Muscle of leg (tissue), 11 donors: Measurements from ENCODE around the gene ANKRD10. TPM values are rescaled to one million over a fixed set of nuclear protein-coding genes. Genes with fewer than 3 reads are reported as not detected.
"Not testable (repeated sequence)": the region's sequence is repeated elsewhere in the genome, so short reads cannot be mapped to it uniquely, and the experiment has no call there.

Source experiments
- DNase-seq: peaks from one replicate; pipeline ENCODE4 v3.0.0; 2013
- H3K27ac ChIP-seq: one replicate; pipeline ENCODE4 v1.5.1; 2013; ENCODE audit warnings: mild to moderate bottlenecking, low read length, control low read depth
- H3K27me3 ChIP-seq: one replicate; pipeline ENCODE4 v1.6.1; 2013; ENCODE audit warnings: low read length; ENCODE audit not compliant: control insufficient read depth, insufficient read depth
- H3K36me3 ChIP-seq: one replicate; pipeline ENCODE4 v1.6.1; 2013; ENCODE audit warnings: low read length; ENCODE audit not compliant: control insufficient read depth, insufficient read depth
- H3K4me1 ChIP-seq: one replicate; pipeline ENCODE4 v1.6.1; 2013; ENCODE audit warnings: low read length; ENCODE audit not compliant: control insufficient read depth, insufficient read depth
- H3K4me3 ChIP-seq: one replicate; pipeline ENCODE4 v1.5.1; 2013; ENCODE audit warnings: low read length, control low read depth
- H3K9me3 ChIP-seq: replicated peaks from 2 replicates; pipeline ENCODE4 v1.6.1; 2013; ENCODE audit warnings: low read depth, low read length; ENCODE audit not compliant: control insufficient read depth
- WGBS: methylation state at CpG from one replicate; pipeline ENCODE4 v1.1.5; 2013; ENCODE audit warnings: missing lambda C conversion rate; ENCODE audit not compliant: insufficient coverage; 5-methylcytosine and 5-hydroxymethylcytosine counted together
- polyA plus RNA-seq, 8 donors: library from polyadenylated mRNA; unstranded; fragments of 120-200 nt; gene quantifications; one replicate each; pipeline versions ENCODE4 v1.2.1 to v1.2.3, GENCODE V29; 2013; ENCODE audit warnings: inconsistent platforms in 1 of 8, low replicate concordance in 1 of 8; ENCODE audit not compliant: insufficient read length in 8 of 8, insufficient read depth in 1 of 8
- total RNA-seq: library from RNA; stranded (reverse); fragments of 120-200 nt; gene quantifications from one replicate; pipeline ENCODE4 v1.2.4, GENCODE V29; 2013

The ANKRD10 gene
- total and polyA plus RNA-seq, 9 donors, result 128 to 282 (median 177) TPM

- H3K9me3 ChIP-seq, H3K27ac ChIP-seq, H3K36me3 ChIP-seq, DNase-seq, H3K4me3 ChIP-seq, H3K27me3 ChIP-seq: not testable (repeated sequence)
- WGBS, result no CpG with 5 or more reads among the region's 10 CpGs
- H3K4me1 ChIP-seq, result peaks cover 12% of the 10 kb centered on the region
These were observed 32.5 kb upstream of the ANKRD10 start for GRCh38 chr13:110947338-110947737.

GRCh38 chr13:110945928-110946570 is 31.2 kb upstream of the ANKRD10 start:
- no peak for DNase-seq
- H3K27me3 ChIP-seq, result no peaks in the 10 kb centered on the region
- no peak overlapping the region for H3K27ac ChIP-seq
- H3K4me1 ChIP-seq, result peaks cover 9% of the 10 kb centered on the region
- H3K9me3 ChIP-seq, result no peaks in the 10 kb centered on the region
- H3K4me3 ChIP-seq, result no peak overlapping the region
- WGBS, result 84% methylated on average over 3 of the region's 12 CpGs
- H3K36me3 ChIP-seq, result no peaks in the 10 kb centered on the region

- 91% methylated on average over 16 of the region's 24 CpGs for WGBS
- H3K36me3 ChIP-seq, result no peaks in the 10 kb centered on the region
- no peaks in the 10 kb centered on the region for H3K9me3 ChIP-seq
- DNase-seq, result no peak
- H3K4me3 ChIP-seq, result no peak overlapping the region
- no peak overlapping the region for H3K27ac ChIP-seq
- H3K27me3 ChIP-seq, result no peaks in the 10 kb centered on the region
- peaks cover 8% of the 10 kb centered on the region for H3K4me1 ChIP-seq
These were observed 30.4 kb upstream of the ANKRD10 start for GRCh38 chr13:110944968-110945927.

DNA sequence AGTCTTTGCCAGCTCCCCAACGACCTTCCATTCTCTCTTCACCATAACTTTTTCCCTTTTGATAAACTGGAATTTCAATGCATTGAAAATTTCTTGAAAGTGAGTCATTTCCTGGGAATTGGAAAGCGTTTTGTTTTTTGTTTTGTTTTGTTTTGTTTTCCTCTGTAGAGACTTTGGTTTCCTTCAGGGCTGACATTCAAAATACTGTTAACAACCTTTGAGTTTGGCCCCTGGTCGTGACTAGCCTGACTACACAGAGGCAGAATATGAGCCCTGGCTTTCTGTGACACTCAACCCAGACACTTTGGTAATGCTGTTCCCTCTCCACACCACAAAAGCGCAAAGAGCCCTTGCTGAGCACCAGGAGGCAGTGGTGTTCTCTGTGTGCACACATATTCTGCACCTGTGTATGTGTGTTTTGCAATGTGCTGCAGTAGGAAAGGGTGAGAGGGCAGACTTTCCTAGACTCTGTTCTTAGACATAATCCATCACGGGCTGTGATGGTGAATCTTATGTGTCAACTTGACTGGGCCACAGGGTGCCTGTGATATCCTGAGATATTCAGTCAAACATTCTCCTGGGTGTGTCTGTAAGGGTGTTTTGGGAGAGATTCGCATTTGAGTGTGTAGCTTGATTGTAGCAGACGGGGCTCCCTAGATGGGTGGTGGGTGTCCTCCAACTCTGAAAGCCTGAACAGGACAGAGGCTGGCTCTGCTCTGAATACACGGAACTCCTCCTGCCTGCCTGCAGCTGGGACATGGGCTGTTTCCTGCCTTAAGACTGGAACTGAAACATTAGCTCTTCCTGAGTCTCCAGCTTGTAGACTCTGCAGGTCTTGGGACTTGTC is 29.5 kb upstream of the ANKRD10 start:
- no peaks in the 10 kb centered on the region for H3K27me3 ChIP-seq
- DNase-seq, result peak; percentile 62
- no peak overlapping the region for H3K4me3 ChIP-seq
- H3K9me3 ChIP-seq, result no peaks in the 10 kb centered on the region
- 41% methylated on average over 5 of the region's 8 CpGs for WGBS
- peaks cover 8% of the 10 kb centered on the region for H3K4me1 ChIP-seq
- no peaks in the 10 kb centered on the region for H3K36me3 ChIP-seq
- no peak overlapping the region for H3K27ac ChIP-seq

DNA sequence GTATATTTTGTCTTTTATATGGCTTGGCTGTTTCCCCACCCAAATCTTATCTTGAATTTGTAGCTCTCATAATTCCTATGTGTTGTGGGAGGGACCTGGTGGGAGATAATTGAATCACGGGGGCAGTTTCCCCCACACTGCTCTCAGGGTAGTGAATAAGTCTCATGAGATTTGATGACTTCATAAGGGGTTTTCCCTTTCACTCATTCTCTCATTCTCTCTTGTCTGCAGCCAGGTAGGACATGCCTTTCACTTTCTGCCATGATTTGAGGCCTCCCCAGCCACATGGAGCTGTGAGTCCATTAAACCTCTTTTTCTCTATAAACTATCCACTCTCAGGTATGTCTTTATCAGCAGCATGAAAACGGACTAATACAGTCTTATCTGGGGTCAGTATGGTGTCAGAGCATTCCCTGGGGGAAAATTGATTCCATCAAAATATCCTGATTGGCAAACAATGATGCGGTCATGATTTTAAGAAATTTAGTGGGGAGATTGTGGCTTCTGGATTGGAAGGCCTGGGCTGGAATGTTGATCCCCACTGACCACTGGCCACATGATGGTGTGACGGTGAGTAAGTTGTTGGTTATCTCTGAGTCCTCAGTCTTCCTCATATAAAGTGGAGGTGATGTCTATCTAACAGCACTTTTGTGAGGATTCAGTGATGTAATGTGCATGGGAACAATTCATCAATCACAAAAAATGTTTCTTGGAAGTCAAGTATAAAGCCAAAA is 27.5 kb upstream of the ANKRD10 start:
- H3K36me3 ChIP-seq, result no peaks in the 10 kb centered on the region
- WGBS, result 100% methylated on average over 2 of the region's 4 CpGs

DNA sequence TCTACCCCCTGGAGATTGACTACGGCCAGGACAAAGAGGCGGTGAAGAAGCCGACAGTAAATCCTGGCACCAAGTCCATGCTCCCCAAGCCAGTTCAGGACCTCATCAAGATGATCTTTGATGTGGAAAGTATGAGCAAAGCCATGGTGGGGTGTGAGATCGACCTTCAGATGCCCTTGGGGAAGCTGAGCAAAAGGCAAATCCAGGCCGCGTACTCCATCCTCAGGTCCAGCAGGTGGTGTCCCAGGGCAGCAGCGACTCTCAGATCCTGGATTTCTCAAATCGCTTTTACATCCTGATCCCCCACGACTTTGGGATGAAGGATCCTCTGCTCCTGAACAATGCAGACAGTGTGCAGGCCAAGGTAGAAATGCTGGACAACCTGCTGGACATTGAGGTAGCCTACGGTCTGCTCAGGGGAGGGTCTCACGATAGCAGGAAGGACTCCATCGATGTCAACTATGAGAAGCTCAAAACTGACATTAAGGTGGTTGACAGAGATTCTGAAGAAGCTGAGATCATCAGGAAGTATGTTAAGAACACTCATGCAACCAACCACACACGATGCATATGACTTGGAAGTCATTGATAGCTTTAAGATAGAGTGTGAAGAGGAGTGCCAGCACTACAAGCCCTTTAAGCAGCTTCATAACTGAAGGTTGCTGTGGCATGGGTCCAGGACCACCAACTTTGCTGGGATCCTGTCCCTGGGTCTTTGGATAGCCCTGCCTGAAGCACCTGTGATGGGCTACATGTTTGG is 24.0 kb upstream of the ANKRD10 start:
- WGBS, result 80% methylated on average over 10 of the region's 13 CpGs
- DNase-seq, result no peak
- H3K4me1 ChIP-seq, result no peaks in the 10 kb centered on the region
- H3K4me3 ChIP-seq, result no peak overlapping the region
- no peaks in the 10 kb centered on the region for H3K36me3 ChIP-seq
- H3K27me3 ChIP-seq, result no peaks in the 10 kb centered on the region
- peaks cover 6% of the 10 kb centered on the region for H3K9me3 ChIP-seq
- H3K27ac ChIP-seq, result no peak overlapping the region

More for the DNA sequence above, 27.5 kb upstream of the ANKRD10 start:
- Histone ChIP-seq H3K27ac (no peak overlapping the region), H3K27me3 (no peaks in the 10 kb centered on the region), H3K4me3 (no peak overlapping the region), H3K4me1 (peaks cover 8% of the 10 kb centered on the region), H3K9me3 (no peaks in the 10 kb centered on the region)
- DNase-seq, result no peak

DNA sequence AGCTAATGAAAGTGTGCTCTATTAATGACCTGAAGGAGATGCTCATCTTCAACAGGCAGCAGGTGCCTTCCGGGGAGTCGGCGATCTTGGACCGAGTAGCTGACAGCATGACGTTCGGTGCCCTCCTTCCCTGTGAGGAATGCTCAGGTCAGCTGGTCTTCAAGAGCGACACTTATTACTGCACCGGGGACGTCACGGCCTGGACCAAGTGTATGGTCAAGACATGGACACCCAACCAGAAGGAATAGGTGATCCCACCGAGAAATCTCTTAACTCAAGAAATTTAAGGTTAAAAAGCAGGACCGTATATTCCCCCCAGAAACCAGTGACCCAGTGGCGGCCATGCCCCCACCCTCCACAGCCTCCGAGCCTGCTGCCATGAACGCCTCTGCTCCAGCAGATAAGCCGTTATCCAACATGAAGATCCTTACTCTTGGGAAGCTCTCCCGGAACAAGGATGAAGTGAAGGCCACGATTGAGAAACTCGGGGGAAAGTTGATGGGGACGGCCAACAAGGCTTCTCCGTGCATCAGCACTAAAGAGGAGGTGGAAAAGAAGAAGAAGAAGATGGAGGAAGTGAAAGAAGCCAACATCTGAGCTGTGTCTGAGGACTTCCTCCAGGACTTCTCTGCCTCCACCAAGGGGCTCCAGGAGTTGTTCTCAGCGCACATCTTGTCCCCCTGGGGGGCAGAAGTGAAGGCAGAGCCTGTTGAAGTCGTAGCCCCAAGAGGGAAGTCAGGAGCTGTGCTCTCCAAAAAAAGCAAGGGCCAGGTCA is 22.8 kb upstream of the ANKRD10 start:
- Histone ChIP-seq H3K27ac (no peak overlapping the region), H3K4me3 (no peak overlapping the region), H3K4me1 (no peaks in the 10 kb centered on the region), H3K27me3 (no peaks in the 10 kb centered on the region), H3K36me3 (no peaks in the 10 kb centered on the region), H3K9me3 (peaks cover 17% of the 10 kb centered on the region)
- 95% methylated on average over 20 of the region's 23 CpGs for WGBS
- peak; percentile 34 for DNase-seq

- H3K36me3 ChIP-seq, result no peaks in the 10 kb centered on the region
- H3K27ac ChIP-seq, result no peak overlapping the region
- DNase-seq, result no peak
- 97% methylated on average over 22 of the region's 23 CpGs for WGBS
- peaks cover 21% of the 10 kb centered on the region for H3K9me3 ChIP-seq
- no peaks in the 10 kb centered on the region for H3K27me3 ChIP-seq
- H3K4me1 ChIP-seq, result no peaks in the 10 kb centered on the region
- no peak overlapping the region for H3K4me3 ChIP-seq
These were observed 21.6 kb upstream of the ANKRD10 start for GRCh38 chr13:110936519-110936918.
